Activated CD4-positive, alpha-beta T cell treated with anti-CD3 and anti-CD28 coated beads, Interleukin-2, amount 10 ng/mL, durations not matched to agents 7 days and 5 days (primary cell): Measurements from ENCODE around the gene NUDT22. TPM values are rescaled to one million over a fixed set of nuclear protein-coding genes. Genes with fewer than 3 reads are reported as not detected.
"Not testable (repeated sequence)": the region's sequence is repeated elsewhere in the genome, so short reads cannot be mapped to it uniquely, and the experiment has no call there.

Experiments
- CTCF ChIA-PET: fragments of 350-600 bp; sonication (Branson Sonifier 250); formaldehyde crosslinking; loops from one replicate; lab custom pipeline; 2021; ENCODE audit warnings: antibody characterized with exemption; lab: Charles Lee
- POLR2A ChIA-PET: fragments of 350-600 bp; sonication (Branson Sonifier 250); formaldehyde crosslinking; loops from one replicate; lab custom pipeline; 2021; ENCODE audit warnings: antibody characterized with exemption; lab: Charles Lee
- DNase-seq: peaks from one replicate; pipeline ENCODE4 v3.0.0-alpha.2; 2020
- H3K27ac Mint-ChIP-seq: one replicate; pipeline ENCODE4 v1.8.0; 2021; ENCODE audit warnings: mild to moderate bottlenecking, moderate library complexity, mixed read lengths
- H3K27me3 Mint-ChIP-seq: one replicate; pipeline ENCODE4 v1.8.0; 2021; ENCODE audit warnings: mixed read lengths
- H3K36me3 Mint-ChIP-seq: one replicate; pipeline ENCODE4 v1.8.0; 2021; ENCODE audit warnings: low read depth, mixed read lengths
- H3K4me1 Mint-ChIP-seq: one replicate; pipeline ENCODE4 v1.8.0; 2021; ENCODE audit warnings: mixed read lengths
- H3K4me3 Mint-ChIP-seq: one replicate; pipeline ENCODE4 v1.8.0; 2021; ENCODE audit warnings: mild to moderate bottlenecking, moderate library complexity, mixed read lengths
- H3K9me3 Mint-ChIP-seq: one replicate; pipeline ENCODE4 v1.8.0; 2021; ENCODE audit warnings: mixed read lengths
- total RNA-seq, 2 experiments: library from RNA; stranded (reverse); gene quantifications; one replicate each; pipeline ENCODE4 v1.2.3, GENCODE V29; 2021

Gene NUDT22
- total RNA-seq, 2 experiments from 2014 or later = 70.2 to 82.1 TPM

GRCh38 chr11:64246621-64246870 lies 20.5 kb downstream of the NUDT22 start:
- CTCF ChIA-PET = interaction anchor here (0.6 to 11.3 kb wide), 8 partner anchors 8 to 1452 kb away, joined by 3 to 162 read pairs (median 4); partner anchors contain the start of gene CATSPERZ
- DNase-seq, H3K27me3 Mint-ChIP-seq, H3K27ac Mint-ChIP-seq, H3K36me3 Mint-ChIP-seq, POLR2A ChIA-PET, H3K9me3 Mint-ChIP-seq: not testable (repeated sequence)
- H3K4me1 Mint-ChIP-seq = peaks cover 44% of the 10 kb centered on the region
- peak overlapping the region; percentile 79 for H3K4me3 Mint-ChIP-seq

GRCh38 chr11:64246871-64247728 lies 21.0 kb downstream of the NUDT22 start, which contains the start of gene PPP1R14B:
TSS of gene PPP1R14B (minus strand) at chr11:64246943. CDS start at chr11:64246673, 270 bp downstream.
- CTCF ChIA-PET = interaction anchor here (0.6 to 11.3 kb wide), 7 partner anchors 9 to 1453 kb away, joined by 3 to 162 read pairs (median 4); partner anchors contain the start of gene CATSPERZ
- H3K9me3 Mint-ChIP-seq = no peaks in the 10 kb centered on the region
- peak; percentile 82 for DNase-seq
- H3K27me3 Mint-ChIP-seq = no peaks in the 10 kb centered on the region
- H3K4me1 Mint-ChIP-seq = peaks cover 48% of the 10 kb centered on the region
- H3K36me3 Mint-ChIP-seq = peaks cover 9% of the 10 kb centered on the region
- H3K27ac Mint-ChIP-seq = peak within 1 kb of the TSS; percentile 87
- POLR2A ChIA-PET = no interaction called here
- peak within 1 kb of the TSS; percentile 81 for H3K4me3 Mint-ChIP-seq

GRCh38 chr11:64247729-64248531 lies 21.9 kb downstream of the NUDT22 start:
- H3K36me3 Mint-ChIP-seq = peaks cover 9% of the 10 kb centered on the region
- POLR2A ChIA-PET = no interaction called here
- H3K27me3 Mint-ChIP-seq = no peaks in the 10 kb centered on the region

DNA sequence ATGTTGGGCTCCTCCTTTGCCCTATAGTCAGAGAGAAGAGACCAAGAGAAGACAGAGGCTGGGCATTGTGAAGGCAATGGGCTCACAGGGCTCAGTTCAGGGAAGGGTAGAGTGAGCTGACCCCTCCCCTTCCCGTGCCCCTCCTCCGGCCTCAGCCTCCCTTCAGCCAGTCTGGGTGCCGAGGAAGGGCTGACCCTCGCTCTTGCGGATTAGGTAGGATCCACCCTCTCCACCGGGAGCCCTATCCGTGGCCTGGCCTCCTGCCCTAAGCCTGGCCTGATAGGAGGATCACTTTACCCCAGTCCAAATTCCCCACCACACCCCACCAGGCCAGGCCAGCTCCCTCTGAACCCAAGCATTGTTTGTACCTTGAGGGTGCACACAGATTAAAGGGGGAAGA lies 22.5 kb downstream of the NUDT22 start:
- H3K9me3 Mint-ChIP-seq = no peaks in the 10 kb centered on the region
- no peak overlapping the region for H3K4me3 Mint-ChIP-seq
- POLR2A ChIA-PET = no interaction called here
- H3K36me3 Mint-ChIP-seq = peaks cover 4% of the 10 kb centered on the region
- no peaks in the 10 kb centered on the region for H3K27me3 Mint-ChIP-seq
- H3K27ac Mint-ChIP-seq = no peak overlapping the region
- peaks cover 37% of the 10 kb centered on the region for H3K4me1 Mint-ChIP-seq
- CTCF ChIA-PET = interaction anchor here (1.4 to 11.3 kb wide), 4 partner anchors 18 to 53 kb away, joined by 4 to 162 read pairs (median 16); partner anchors contain the start of genes CATSPERZ and FERMT3
- DNase-seq = no peak

More at GRCh38 chr11:64247729-64248531, 21.9 kb downstream of the NUDT22 start:
- CTCF ChIA-PET = interaction anchor here (1.4 to 11.3 kb wide), 5 partner anchors 19 to 54 kb away, joined by 4 to 162 read pairs (median 13); partner anchors contain the start of genes CATSPERZ and FERMT3
- no peak for DNase-seq
- Mint-ChIP-seq H3K4me1 (peaks cover 42% of the 10 kb centered on the region), H3K4me3 (peak overlapping the region; percentile 68), H3K9me3 (no peaks in the 10 kb centered on the region), H3K27ac (peak overlapping the region; percentile 46)

GRCh38 chr11:64249038-64249437 lies 23.0 kb downstream of the NUDT22 start:
- ChIA-PET POLR2A (no interaction called here), CTCF (interaction anchor here (1.1 to 11.3 kb wide), 7 partner anchors 10 to 56 kb away, joined by 3 to 162 read pairs (median 4); partner anchors contain the start of genes CATSPERZ and FERMT3)
- H3K36me3 Mint-ChIP-seq = no peaks in the 10 kb centered on the region
- H3K27me3 Mint-ChIP-seq = no peaks in the 10 kb centered on the region
- H3K9me3 Mint-ChIP-seq = no peaks in the 10 kb centered on the region
- H3K4me1 Mint-ChIP-seq = peaks cover 32% of the 10 kb centered on the region
- no peak overlapping the region for H3K4me3 Mint-ChIP-seq
- no peak for DNase-seq
- H3K27ac Mint-ChIP-seq = peak overlapping the region; percentile 66

GRCh38 chr11:64249563-64250414 lies 23.7 kb downstream of the NUDT22 start:
- H3K4me1 Mint-ChIP-seq = peaks cover 29% of the 10 kb centered on the region
- no peaks in the 10 kb centered on the region for H3K9me3 Mint-ChIP-seq
- H3K36me3 Mint-ChIP-seq = no peaks in the 10 kb centered on the region
- CTCF ChIA-PET = interaction anchor here (0.6 to 11.3 kb wide), 17 partner anchors 9 to 389 kb away, joined by 3 to 162 read pairs (median 5); partner anchors contain the start of genes BAD, CATSPERZ and FKBP2
- no peak overlapping the region for H3K27ac Mint-ChIP-seq
- POLR2A ChIA-PET = no interaction called here
- DNase-seq = no peak
- no peaks in the 10 kb centered on the region for H3K27me3 Mint-ChIP-seq
- peak overlapping the region; percentile 30 for H3K4me3 Mint-ChIP-seq

GRCh38 chr11:64250415-64251015 lies 24.4 kb downstream of the NUDT22 start:
- CTCF ChIA-PET = interaction anchor here (0.6 to 11.3 kb wide), 19 partner anchors 7 to 389 kb away, joined by 3 to 162 read pairs (median 6); partner anchors contain the start of genes BAD, CATSPERZ and FKBP2
- POLR2A ChIA-PET = interaction anchor here (0.6 kb wide), 1 partner anchor 35 kb away, joined by 3 read pairs; the partner anchor contains the start of gene GPR137
- H3K9me3 Mint-ChIP-seq = no peaks in the 10 kb centered on the region
- no peak overlapping the region for H3K27ac Mint-ChIP-seq
- peaks cover 25% of the 10 kb centered on the region for H3K4me1 Mint-ChIP-seq
- DNase-seq = no peak
- H3K27me3 Mint-ChIP-seq = no peaks in the 10 kb centered on the region
- H3K36me3 Mint-ChIP-seq = no peaks in the 10 kb centered on the region
- H3K4me3 Mint-ChIP-seq = peak overlapping the region; percentile 78

GRCh38 chr11:64251016-64251752 lies 25.1 kb downstream of the NUDT22 start, which contains the start of gene PLCB3:
TSS of gene PLCB3 (plus strand) at chr11:64251530. CDS start at chr11:64251650, 120 bp downstream.
- Mint-ChIP-seq H3K27ac (peak within 1 kb of the TSS; percentile 62), H3K9me3 (no peaks in the 10 kb centered on the region), H3K4me3 (peak within 1 kb of the TSS; percentile 82), H3K36me3 (no peaks in the 10 kb centered on the region), H3K4me1 (peaks cover 25% of the 10 kb centered on the region), H3K27me3 (no peaks in the 10 kb centered on the region)
- peak; percentile 62 for DNase-seq
- CTCF ChIA-PET = interaction anchor here (0.6 to 11.3 kb wide), 18 partner anchors 8 to 106 kb away, joined by 3 to 162 read pairs (median 7); partner anchors contain the start of genes BAD, CATSPERZ, FKBP2 and PRDX5
- POLR2A ChIA-PET = interaction anchor here (0.6 kb wide), 1 partner anchor 35 kb away, joined by 3 read pairs; the partner anchor contains the start of gene GPR137

GRCh38 chr11:64251753-64252002 lies 25.6 kb downstream of the NUDT22 start:
- Mint-ChIP-seq H3K27ac (peak overlapping the region; percentile 62), H3K27me3 (no peaks in the 10 kb centered on the region), H3K4me1 (peaks cover 25% of the 10 kb centered on the region), H3K4me3 (peak overlapping the region; percentile 82), H3K36me3 (no peaks in the 10 kb centered on the region), H3K9me3 (no peaks in the 10 kb centered on the region)
- no peak for DNase-seq
- ChIA-PET CTCF (interaction anchor here (1.0 to 11.3 kb wide), 13 partner anchors 9 to 105 kb away, joined by 3 to 162 read pairs (median 8); partner anchors contain the start of genes BAD, CATSPERZ, FKBP2 and PRDX5), POLR2A (no interaction called here)

- no peaks in the 10 kb centered on the region for H3K9me3 Mint-ChIP-seq
- no peak for DNase-seq
- peaks cover 21% of the 10 kb centered on the region for H3K4me1 Mint-ChIP-seq
- peak overlapping the region; percentile 82 for H3K4me3 Mint-ChIP-seq
- peak overlapping the region; percentile 62 for H3K27ac Mint-ChIP-seq
- ChIA-PET POLR2A (no interaction called here), CTCF (interaction anchor here (0.6 to 11.3 kb wide), 13 partner anchors 9 to 1861 kb away, joined by 3 to 162 read pairs (median 7); partner anchors contain the start of genes CATSPERZ, FKBP2, PRDX5 and TRMT112)
- H3K27me3 Mint-ChIP-seq = no peaks in the 10 kb centered on the region
- no peaks in the 10 kb centered on the region for H3K36me3 Mint-ChIP-seq
These were observed 26.2 kb downstream of the NUDT22 start for GRCh38 chr11:64252003-64252872.
